Measurements from ENCODE around the gene RMND1. TPM values are rescaled to one million over a fixed set of nuclear protein-coding genes. Genes with fewer than 3 reads are reported as not detected.

RMND1 gene
- total RNA-seq, 1 experiment from 2014 or later, result 23.3 TPM

DNA sequence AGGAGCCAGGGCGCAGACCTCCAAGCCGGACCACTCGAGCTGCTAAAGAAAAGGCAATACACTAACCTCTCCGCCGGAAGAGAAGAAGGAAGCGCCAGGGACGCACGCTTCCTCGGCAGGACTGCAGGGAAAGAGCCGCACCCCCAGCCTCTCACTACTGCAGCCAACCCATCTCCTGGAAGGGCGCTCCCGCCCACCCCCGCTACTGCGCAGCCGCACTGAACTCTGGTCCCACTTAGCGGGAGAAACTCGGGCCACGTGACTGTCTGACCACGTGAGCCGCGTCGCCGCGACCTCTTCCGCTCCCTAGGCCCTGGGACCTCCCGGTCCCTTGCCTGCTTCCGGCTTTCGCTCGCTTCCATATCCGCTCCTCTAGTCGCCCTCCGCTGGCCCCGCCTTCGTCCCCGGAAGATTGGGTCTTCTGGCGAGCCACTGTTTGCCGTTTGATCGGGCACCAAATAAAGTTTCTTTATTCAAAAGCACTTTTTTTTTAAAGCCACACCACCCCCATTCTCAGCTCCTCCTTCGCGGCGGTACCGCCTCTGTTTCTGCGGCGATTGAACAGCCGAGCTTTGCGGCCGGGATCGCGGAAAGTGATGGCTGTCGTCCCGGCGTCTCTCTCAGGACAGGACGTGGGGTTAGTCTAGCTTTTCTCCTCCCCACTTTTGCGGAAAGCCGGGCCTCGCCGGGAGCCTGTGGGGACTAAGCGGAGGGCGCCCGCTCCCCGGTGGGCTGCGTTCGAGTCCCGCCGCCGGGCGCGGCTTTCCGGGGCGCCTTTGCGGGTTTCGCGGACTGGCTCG is at the start of gene RMND1 (continued):
- TF ChIP-seq, protein P1, sequence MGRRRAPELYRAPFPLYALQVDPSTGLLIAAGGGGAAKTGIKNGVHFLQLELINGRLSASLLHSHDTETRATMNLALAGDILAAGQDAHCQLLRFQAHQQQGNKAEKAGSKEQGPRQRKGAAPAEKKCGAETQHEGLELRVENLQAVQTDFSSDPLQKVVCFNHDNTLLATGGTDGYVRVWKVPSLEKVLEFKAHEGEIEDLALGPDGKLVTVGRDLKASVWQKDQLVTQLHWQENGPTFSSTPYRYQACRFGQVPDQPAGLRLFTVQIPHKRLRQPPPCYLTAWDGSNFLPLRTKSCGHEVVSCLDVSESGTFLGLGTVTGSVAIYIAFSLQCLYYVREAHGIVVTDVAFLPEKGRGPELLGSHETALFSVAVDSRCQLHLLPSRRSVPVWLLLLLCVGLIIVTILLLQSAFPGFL (CRISPR knock-in tag; IDR thresholded peaks at IDR 0.05; ENCODE audit: borderline replicate concordance), result no peak
- TF ChIP-seq ETV6 (CRISPR knock-in tag; IDR thresholded peaks at IDR 0.05) (peak; percentile 97), NFATC4 (CRISPR knock-in tag; IDR thresholded peaks at IDR 0.05) (no peak), MXD4 (CRISPR knock-in tag; IDR thresholded peaks at IDR 0.05; ENCODE audit: borderline replicate concordance) (no peak), GTF2I (CRISPR knock-in tag; conservative IDR thresholded peaks at IDR 0.05) (no peak), EMX1 (CRISPR knock-in tag; IDR thresholded peaks at IDR 0.05) (no peak), RORB (CRISPR knock-in tag; IDR thresholded peaks at IDR 0.05) (no peak), SMAD3 (CRISPR knock-in tag; IDR thresholded peaks at IDR 0.05; ENCODE audit: borderline replicate concordance) (0 out of 2 replicates have a peak, but pooled peaks have one; percentile 7), CREM (CRISPR knock-in tag; IDR thresholded peaks at IDR 0.05) (peak; percentile 36; the same call in 1 of the 2 replicates), ZNF416 (CRISPR knock-in tag; IDR thresholded peaks at IDR 0.05) (no peak), ZNF317 (CRISPR knock-in tag; IDR thresholded peaks at IDR 0.05; ENCODE audit: borderline replicate concordance, low read depth) (no peak), FOXJ3 (CRISPR knock-in tag; IDR thresholded peaks at IDR 0.05; ENCODE audit: borderline replicate concordance) (no peak), ZNF423 (CRISPR knock-in tag; IDR thresholded peaks at IDR 0.05) (no peak), ZBTB21 (CRISPR knock-in tag; IDR thresholded peaks at IDR 0.05; ENCODE audit: borderline replicate concordance) (peak; percentile 84; the same call in 1 of the 2 replicates), FOXK1 (CRISPR knock-in tag; IDR thresholded peaks at IDR 0.05) (peak; percentile 90)
- TF ChIP-seq, protein P2, sequence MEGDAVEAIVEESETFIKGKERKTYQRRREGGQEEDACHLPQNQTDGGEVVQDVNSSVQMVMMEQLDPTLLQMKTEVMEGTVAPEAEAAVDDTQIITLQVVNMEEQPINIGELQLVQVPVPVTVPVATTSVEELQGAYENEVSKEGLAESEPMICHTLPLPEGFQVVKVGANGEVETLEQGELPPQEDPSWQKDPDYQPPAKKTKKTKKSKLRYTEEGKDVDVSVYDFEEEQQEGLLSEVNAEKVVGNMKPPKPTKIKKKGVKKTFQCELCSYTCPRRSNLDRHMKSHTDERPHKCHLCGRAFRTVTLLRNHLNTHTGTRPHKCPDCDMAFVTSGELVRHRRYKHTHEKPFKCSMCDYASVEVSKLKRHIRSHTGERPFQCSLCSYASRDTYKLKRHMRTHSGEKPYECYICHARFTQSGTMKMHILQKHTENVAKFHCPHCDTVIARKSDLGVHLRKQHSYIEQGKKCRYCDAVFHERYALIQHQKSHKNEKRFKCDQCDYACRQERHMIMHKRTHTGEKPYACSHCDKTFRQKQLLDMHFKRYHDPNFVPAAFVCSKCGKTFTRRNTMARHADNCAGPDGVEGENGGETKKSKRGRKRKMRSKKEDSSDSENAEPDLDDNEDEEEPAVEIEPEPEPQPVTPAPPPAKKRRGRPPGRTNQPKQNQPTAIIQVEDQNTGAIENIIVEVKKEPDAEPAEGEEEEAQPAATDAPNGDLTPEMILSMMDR (IDR thresholded peaks at IDR 0.05), result no peak
- TF ChIP-seq, protein P3, sequence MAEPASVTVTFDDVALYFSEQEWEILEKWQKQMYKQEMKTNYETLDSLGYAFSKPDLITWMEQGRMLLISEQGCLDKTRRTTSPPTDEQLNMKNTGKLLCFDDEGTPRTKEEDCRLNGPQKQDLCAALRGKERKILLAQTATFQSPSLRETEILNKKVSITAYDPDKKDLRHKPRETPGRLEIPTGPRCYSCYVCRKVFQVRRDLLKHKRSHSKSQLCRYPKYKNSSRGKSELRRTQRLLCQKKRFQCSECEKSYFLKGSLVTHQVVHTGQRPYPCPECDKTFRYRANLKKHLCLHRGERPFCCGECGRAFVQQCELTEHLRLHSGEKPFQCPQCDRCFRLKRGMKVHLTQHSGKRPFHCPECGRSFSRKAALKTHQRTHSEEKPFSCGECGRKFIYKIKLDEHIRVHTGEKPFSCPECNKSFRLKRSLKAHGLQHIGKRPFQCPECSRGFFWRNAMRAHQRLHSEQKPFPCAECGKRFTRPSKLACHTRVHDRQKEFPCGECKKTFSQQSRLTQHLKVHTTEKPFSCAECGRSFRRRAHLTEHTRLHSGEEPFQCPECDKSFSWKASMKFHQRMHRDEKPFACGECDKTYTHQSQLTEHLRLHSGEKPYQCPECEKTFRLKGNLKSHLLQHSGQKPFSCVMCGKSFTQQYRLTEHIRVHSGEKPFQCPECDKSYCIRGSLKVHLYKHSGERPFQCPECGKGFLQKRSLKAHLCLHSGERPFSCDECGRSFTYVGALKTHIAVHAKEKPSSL (CRISPR knock-in tag; conservative IDR thresholded peaks at IDR 0.05), result no peak
- TF ChIP-seq, protein P4, sequence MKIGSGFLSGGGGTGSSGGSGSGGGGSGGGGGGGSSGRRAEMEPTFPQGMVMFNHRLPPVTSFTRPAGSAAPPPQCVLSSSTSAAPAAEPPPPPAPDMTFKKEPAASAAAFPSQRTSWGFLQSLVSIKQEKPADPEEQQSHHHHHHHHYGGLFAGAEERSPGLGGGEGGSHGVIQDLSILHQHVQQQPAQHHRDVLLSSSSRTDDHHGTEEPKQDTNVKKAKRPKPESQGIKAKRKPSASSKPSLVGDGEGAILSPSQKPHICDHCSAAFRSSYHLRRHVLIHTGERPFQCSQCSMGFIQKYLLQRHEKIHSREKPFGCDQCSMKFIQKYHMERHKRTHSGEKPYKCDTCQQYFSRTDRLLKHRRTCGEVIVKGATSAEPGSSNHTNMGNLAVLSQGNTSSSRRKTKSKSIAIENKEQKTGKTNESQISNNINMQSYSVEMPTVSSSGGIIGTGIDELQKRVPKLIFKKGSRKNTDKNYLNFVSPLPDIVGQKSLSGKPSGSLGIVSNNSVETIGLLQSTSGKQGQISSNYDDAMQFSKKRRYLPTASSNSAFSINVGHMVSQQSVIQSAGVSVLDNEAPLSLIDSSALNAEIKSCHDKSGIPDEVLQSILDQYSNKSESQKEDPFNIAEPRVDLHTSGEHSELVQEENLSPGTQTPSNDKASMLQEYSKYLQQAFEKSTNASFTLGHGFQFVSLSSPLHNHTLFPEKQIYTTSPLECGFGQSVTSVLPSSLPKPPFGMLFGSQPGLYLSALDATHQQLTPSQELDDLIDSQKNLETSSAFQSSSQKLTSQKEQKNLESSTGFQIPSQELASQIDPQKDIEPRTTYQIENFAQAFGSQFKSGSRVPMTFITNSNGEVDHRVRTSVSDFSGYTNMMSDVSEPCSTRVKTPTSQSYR (CRISPR knock-in tag; IDR thresholded peaks at IDR 0.05), result peak; percentile 62
- TF ChIP-seq, protein P5, sequence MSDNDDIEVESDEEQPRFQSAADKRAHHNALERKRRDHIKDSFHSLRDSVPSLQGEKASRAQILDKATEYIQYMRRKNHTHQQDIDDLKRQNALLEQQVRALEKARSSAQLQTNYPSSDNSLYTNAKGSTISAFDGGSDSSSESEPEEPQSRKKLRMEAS (CRISPR knock-in tag; IDR thresholded peaks at IDR 0.05), result peak; percentile 91
- TF ChIP-seq, protein P6, sequence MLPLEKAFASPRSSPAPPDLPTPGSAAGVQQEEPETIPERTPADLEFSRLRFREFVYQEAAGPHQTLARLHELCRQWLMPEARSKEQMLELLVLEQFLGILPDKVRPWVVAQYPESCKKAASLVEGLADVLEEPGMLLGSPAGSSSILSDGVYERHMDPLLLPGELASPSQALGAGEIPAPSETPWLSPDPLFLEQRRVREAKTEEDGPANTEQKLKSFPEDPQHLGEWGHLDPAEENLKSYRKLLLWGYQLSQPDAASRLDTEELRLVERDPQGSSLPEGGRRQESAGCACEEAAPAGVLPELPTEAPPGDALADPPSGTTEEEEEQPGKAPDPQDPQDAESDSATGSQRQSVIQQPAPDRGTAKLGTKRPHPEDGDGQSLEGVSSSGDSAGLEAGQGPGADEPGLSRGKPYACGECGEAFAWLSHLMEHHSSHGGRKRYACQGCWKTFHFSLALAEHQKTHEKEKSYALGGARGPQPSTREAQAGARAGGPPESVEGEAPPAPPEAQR (CRISPR knock-in tag; IDR thresholded peaks at IDR 0.05), result no peak
- TF ChIP-seq, protein P7, sequence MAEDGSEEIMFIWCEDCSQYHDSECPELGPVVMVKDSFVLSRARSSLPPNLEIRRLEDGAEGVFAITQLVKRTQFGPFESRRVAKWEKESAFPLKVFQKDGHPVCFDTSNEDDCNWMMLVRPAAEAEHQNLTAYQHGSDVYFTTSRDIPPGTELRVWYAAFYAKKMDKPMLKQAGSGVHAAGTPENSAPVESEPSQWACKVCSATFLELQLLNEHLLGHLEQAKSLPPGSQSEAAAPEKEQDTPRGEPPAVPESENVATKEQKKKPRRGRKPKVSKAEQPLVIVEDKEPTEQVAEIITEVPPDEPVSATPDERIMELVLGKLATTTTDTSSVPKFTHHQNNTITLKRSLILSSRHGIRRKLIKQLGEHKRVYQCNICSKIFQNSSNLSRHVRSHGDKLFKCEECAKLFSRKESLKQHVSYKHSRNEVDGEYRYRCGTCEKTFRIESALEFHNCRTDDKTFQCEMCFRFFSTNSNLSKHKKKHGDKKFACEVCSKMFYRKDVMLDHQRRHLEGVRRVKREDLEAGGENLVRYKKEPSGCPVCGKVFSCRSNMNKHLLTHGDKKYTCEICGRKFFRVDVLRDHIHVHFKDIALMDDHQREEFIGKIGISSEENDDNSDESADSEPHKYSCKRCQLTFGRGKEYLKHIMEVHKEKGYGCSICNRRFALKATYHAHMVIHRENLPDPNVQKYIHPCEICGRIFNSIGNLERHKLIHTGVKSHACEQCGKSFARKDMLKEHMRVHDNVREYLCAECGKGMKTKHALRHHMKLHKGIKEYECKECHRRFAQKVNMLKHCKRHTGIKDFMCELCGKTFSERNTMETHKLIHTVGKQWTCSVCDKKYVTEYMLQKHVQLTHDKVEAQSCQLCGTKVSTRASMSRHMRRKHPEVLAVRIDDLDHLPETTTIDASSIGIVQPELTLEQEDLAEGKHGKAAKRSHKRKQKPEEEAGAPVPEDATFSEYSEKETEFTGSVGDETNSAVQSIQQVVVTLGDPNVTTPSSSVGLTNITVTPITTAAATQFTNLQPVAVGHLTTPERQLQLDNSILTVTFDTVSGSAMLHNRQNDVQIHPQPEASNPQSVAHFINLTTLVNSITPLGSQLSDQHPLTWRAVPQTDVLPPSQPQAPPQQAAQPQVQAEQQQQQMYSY (CRISPR knock-in tag; IDR thresholded peaks at IDR 0.05), result no peak
- TF ChIP-seq, protein P8, sequence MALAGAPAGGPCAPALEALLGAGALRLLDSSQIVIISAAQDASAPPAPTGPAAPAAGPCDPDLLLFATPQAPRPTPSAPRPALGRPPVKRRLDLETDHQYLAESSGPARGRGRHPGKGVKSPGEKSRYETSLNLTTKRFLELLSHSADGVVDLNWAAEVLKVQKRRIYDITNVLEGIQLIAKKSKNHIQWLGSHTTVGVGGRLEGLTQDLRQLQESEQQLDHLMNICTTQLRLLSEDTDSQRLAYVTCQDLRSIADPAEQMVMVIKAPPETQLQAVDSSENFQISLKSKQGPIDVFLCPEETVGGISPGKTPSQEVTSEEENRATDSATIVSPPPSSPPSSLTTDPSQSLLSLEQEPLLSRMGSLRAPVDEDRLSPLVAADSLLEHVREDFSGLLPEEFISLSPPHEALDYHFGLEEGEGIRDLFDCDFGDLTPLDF (CRISPR knock-in tag; IDR thresholded peaks at IDR 0.05), result peak; percentile 82; the same call in 1 of the 2 replicates

Data from WTC11 (cell line).